CD4-positive, alpha-beta T cell treated with Interferon alpha-2 for 1 hour (primary cell): Measurements from ENCODE around the gene TMEM272.

Experiments
- DNase-seq, 2 donors: peaks; one replicate each; pipeline ENCODE4 v3.0.0-alpha.2; 2020 to 2022

Gene TMEM272

GRCh38 chr13:51844862-51845573, at the start of gene TMEM272:
TSS of gene TMEM272 (minus strand) at chr13:51845177. CDS start at chr13:51838530, 6,647 bp downstream.
- DNase-seq: peak; percentile 33 to 56

DNA sequence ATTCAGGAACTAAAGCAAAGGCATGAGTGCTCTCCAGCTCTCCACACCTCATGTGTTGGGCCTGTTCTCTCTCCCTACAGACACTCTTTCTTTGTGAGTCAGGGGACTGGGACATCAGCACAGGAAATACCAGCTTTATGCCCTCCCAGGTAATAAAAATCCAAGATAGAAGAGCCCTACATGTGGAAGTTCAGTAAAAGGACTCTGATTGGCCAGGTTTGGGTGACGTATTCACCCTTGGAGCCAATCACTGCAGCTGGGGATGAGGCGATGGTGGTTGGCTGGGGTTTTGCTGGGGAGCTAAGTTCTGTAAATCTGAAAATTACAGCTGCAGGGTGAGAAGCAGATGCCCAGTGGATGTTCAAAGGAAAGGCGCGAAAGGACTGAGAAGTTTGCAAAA, 49.3 kb upstream of the TMEM272 start:
- no peak for DNase-seq

DNA sequence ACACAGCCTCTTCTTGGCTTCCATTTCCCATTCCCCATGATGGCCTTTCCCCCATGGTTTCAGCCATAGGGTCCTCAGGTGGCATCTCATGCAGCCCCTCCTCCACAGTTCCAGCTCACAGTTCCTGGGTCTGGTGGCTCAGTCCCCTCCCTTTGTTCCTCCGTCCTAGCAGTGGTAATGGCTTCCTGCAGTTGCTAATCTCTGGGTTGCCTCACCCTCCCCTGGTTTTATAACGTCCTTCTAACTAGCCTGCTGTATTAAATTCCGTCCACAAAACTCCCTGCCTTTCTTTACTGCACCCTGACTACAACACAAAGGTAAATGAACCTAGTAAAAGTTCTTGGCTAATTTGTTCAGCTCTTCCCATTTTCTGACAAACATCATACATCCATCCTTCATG, 47.7 kb upstream of the TMEM272 start:
- DNase-seq: no peak

DNA sequence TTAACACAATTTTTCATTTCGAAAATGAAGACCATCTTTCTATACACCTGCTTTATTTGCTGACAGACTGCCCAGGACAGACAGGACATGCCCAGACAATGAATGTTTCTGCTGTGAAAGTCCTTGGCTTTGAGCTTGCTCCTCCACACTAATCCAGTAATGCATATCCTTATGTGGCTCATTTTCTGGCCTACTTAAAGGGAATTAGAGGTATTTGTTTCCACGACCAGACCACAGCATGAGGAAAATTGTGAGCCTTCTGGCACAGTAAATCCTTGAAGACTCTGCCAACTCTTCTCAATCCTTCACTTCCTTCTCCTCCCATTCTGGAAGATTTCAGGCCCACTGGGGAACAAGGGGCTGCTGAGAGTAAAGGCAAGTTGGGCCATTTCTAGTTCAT, 42.5 kb upstream of the TMEM272 start:
- no peak for DNase-seq

DNA sequence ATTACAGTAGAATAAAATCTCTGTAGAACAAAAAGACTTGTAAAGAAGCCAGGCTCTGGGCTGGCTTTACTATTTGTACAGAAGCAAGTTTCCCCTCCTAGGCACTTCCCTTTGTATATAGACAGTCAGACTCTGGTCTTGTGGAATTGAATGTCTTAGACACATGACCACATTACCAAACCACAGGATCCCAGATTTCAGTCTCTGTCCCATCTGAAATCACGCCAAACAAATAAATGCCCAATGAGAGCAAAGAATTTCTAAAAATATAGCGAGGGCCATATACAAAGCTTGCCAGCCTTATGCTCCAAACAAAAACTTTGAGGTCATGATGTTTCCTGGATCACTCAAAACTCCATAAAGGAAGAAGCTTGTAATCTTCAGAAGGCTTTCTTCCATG, 40.7 kb upstream of the TMEM272 start:
- no peak for DNase-seq

DNA sequence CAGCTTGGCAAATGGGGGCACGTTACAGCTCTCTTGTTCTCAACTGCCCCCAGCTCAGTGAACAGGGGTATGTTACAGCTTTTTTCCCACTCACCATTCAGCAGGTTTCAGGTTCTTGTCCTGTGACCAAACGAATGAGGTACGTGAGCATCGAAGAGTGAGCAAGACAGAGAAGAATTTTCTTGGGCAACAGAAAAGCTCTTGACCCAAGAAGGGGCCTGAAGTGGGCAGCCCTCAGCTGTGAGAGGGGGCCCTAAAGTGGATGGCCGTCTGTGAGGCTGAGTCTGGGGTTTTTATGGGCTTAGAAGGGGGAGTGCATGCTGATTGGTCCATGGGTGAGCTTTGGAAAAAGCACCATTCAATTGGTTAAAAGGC, 38.2 kb upstream of the TMEM272 start:
- DNase-seq: no peak

DNA sequence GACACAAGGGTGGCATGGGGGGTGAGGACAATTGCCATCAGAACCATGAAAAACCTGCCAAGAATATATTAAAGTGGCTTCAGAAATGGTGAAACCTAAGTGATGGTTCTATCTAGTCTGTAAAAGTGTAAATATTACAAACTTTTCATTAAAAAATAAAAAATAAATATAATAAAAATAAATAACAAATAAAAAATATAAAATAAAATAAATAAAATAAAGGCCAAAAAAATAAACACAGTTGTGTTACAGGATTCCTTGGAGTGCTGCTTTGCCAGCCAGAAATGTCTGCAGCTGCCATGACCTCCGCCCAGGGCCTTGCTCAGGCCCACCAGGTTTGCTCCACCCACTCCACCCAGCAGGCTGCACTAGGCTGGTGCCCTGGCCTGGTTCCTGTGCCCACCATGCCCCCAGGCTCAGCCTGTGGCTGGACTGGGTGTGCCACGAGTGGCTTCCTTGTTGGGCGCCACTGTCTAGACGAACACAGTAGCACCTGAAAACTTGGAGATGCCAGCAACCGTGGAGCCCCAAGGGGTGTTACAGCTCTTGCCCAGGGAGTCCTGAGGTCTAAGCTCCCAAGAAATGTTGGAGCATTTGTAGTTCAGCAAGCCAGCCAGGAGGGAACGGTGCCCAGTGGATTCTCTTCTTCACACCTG, 37.7 kb upstream of the TMEM272 start:
- no peak for DNase-seq

- no peak for DNase-seq
Observed at GRCh38 chr13:51881296-51881695, 36.3 kb upstream of the TMEM272 start.

- DNase-seq: no peak
Observed at GRCh38 chr13:51879133-51879532, 34.2 kb upstream of the TMEM272 start.

GRCh38 chr13:51874651-51875050, 29.7 kb upstream of the TMEM272 start:
- DNase-seq: no peak

DNA sequence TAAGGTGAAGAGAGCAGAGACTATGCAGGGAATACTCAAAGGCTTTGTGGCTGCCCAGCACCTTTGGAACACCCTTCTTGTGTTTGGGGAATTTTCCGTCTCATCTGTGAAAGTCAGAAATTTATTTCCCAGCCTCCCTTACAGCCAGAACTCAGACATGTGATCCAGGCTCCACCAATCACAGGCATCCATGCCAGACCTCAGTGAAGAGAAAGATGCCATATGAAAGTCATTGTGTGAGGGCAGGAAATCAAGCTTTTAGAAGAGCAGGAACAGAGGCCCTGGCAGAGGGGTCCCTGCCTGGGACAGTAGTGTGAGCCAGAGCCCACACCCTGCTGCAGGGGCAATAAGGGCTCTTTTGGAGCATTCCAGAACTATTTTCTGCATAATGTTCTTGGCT, 28.9 kb upstream of the TMEM272 start:
- no peak for DNase-seq

DNA sequence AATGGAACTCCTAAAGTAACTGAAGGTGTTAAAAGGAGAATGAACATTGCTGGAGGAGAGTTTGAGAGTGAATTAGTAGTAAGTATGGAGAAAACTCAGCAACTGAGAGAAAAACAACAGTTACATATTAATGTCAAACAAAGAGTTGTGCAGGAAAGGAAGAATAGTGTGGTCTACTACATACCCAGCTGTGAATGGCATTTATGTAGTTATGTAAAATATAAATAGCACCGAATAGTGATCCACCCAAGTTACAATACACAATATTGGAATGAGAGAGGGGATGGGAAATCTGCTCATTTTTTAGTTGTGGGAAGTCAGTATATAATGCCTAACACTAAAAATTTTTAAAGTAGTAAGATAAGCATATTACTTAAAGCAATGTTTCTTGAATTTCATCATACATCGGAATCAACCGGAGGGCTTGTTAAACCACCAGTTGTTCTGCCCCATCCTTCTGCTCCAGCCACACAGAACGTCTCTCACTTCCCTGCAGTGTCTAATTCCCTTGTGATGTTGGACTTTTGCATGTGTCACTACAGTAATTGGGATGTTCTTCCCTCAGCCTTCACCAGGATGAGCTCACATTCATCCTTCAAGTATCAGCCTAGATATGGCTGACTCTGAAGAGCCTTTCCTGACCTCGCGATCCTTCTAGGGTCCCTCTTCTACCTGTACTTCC, 28.3 kb upstream of the TMEM272 start:
- no peak for DNase-seq

DNA sequence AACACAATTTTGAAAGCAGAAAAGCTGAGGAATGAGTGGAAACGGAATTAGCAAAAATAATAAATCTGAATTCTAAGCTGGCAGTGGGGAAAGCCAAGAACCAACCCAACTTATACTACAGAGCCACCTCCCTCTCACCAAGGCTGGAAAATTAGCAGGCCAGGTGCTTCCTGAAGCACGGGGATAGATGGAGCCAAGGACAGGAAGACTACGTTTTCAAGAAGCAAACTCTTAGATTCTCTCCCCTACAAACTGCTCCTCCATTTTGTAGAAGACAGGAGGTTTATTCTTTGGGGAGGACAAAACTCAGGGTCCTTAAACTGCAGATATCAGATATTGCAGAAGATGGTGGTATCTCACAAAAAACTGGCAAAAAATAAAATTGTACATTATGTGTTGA, 25.6 kb upstream of the TMEM272 start:
- no peak for DNase-seq

DNA sequence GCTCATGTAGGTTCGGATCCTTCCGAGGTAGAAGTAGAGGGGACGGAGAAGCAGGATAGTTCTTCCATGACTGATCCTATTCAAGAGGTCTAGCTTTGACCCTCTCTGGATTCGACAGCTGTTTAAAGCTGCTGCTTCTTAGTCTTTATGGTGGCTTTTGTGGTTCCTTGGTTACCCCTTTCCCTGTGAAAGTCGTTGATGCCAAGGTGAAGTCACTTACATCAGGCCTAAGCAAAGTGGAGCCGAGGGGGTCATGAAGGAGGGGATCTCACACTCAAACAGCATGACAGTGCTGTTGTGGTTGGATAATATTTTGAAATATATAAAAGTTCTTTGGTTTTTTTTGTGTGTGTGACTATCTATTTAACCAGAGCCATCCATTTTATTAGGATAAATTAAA, 24.9 kb upstream of the TMEM272 start:
- DNase-seq: no peak

DNA sequence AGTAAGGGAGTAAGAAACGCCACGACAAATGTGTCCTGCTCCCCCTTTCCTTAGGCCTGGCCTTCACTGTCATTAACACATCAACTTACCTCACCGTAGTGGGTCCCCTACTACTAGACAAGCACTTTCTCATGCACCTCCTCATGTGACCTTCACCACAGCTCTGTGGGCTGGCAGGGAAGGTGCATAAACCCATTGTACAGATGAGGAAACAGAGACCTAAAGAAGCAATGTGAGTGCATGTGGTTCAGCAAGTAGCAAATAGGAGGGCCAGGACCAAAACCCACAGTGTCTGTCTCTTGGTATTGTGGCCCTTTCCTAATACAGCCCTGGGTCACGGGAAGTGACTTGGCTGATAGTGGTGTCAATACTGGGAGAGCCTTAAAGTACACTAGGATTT, 22.1 kb upstream of the TMEM272 start:
- no peak for DNase-seq

DNA sequence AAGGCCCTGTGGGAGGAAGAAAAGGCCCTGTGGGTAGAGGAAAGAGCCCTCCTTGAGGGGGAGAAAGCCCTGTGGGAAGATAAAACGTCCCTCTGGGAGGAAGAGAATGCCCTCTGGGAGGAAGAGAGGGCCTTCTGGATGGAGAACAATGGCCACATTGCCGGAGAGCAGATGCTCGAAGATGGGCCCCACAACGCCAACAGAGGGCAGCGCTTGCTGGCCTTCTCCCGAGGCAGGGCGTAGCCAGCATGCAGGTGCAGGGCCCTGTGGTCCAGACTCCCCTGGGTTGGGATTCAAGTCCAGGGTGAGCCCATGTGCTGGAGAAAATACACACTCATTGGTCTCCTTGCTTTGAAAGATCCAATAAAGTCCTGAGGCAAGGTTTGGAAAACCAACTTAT, 20.9 kb upstream of the TMEM272 start:
- no peak for DNase-seq

DNA sequence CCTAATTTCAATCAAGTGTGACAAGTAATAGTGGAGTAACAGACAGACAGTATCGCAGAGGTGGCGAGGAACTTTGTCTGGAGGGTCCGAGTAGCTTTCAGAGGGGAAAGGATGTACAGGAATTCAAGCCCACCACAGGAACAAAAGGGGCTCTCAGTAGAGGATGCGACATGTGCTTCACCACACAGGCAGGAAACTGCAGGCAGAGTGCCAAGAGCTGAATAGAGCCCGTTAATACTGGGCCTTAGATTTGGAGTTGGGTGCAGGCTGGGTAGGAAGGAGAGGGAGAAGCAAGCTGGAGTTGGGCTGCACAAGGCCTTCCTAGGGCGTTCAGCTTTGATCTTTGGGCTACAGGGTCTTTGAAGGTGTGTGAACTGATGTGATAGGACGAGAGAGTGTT, 18.0 kb upstream of the TMEM272 start:
- DNase-seq: no peak

- no peak for DNase-seq
Observed at GRCh38 chr13:51861723-51862300, 16.8 kb upstream of the TMEM272 start, which contains the start of gene CCDC70. TSS of gene CCDC70 (plus strand) at chr13:51861969. CDS start at chr13:51865412, 3,443 bp downstream.

GRCh38 chr13:51858433-51859247, 13.7 kb upstream of the TMEM272 start:
- DNase-seq: no peak

GRCh38 chr13:51856998-51857397, 12.0 kb upstream of the TMEM272 start:
- DNase-seq: no peak

GRCh38 chr13:51856027-51856736, 11.2 kb upstream of the TMEM272 start:
- DNase-seq: no peak
